ENCODE measurements around the gene NT5DC1. TPM values are rescaled to one million over a fixed set of nuclear protein-coding genes. Genes with fewer than 3 reads are reported as not detected.

NT5DC1 gene
- total and polyA plus RNA-seq, 10 of the 15 experiments (the other 5 are each of a cell fraction or from before 2014, with no cell fraction given), result 40.8 to 140 (median 66.8) TPM

DNA sequence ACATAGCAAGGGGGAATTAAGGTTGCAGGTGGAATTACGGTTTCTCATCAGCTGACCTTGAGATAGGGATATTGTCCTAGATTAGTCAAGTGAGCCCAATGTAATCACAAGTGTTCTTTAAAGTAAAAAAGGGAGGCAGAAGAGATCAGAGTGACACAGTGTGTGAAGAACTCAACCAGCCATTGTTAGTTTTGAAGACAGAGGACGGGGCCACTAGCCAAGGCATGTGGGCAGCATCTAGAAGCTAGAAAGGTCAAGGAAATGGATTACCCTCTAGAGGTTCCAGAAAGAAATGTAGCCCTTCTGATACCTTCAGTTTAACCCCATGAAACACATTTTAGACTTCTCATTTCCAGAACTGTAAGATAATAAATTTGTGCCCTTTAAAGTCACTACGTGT lies 197.6 kb downstream of the NT5DC1 start (continued):
- no peak for TF ChIP-seq SUPT20H (IDR thresholded peaks at IDR 0.05; ENCODE audit: borderline replicate concordance, control insufficient read depth, low read depth, low read length)
- TF ChIP-seq PML (IDR thresholded peaks at IDR 0.05; ENCODE audit: low read length), result no peak
- TF ChIP-seq, protein P1, sequence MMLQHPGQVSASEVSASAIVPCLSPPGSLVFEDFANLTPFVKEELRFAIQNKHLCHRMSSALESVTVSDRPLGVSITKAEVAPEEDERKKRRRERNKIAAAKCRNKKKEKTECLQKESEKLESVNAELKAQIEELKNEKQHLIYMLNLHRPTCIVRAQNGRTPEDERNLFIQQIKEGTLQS (IDR thresholded peaks at IDR 0.05; ENCODE audit: borderline replicate concordance, extremely low read depth, low read depth, low read length), result no peak
- no peak for TF ChIP-seq IKZF2 (IDR thresholded peaks at IDR 0.05)
- TF ChIP-seq HDAC6 (IDR thresholded peaks at IDR 0.05; ENCODE audit: unreplicated experiment), result no peak
- TF ChIP-seq, protein P2, sequence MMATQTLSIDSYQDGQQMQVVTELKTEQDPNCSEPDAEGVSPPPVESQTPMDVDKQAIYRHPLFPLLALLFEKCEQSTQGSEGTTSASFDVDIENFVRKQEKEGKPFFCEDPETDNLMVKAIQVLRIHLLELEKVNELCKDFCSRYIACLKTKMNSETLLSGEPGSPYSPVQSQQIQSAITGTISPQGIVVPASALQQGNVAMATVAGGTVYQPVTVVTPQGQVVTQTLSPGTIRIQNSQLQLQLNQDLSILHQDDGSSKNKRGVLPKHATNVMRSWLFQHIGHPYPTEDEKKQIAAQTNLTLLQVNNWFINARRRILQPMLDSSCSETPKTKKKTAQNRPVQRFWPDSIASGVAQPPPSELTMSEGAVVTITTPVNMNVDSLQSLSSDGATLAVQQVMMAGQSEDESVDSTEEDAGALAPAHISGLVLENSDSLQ (IDR thresholded peaks at IDR 0.05), result no peak
- TF ChIP-seq, protein P3, sequence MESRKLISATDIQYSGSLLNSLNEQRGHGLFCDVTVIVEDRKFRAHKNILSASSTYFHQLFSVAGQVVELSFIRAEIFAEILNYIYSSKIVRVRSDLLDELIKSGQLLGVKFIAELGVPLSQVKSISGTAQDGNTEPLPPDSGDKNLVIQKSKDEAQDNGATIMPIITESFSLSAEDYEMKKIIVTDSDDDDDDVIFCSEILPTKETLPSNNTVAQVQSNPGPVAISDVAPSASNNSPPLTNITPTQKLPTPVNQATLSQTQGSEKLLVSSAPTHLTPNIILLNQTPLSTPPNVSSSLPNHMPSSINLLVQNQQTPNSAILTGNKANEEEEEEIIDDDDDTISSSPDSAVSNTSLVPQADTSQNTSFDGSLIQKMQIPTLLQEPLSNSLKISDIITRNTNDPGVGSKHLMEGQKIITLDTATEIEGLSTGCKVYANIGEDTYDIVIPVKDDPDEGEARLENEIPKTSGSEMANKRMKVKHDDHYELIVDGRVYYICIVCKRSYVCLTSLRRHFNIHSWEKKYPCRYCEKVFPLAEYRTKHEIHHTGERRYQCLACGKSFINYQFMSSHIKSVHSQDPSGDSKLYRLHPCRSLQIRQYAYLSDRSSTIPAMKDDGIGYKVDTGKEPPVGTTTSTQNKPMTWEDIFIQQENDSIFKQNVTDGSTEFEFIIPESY (IDR thresholded peaks at IDR 0.05), result no peak
- no peak for TF ChIP-seq MEF2B (IDR thresholded peaks at IDR 0.05; ENCODE audit: partially characterized antibody, poor library complexity, severe bottlenecking)
- TF ChIP-seq TCF7 (IDR thresholded peaks at IDR 0.05; ENCODE audit: borderline replicate concordance), result no peak

DNA sequence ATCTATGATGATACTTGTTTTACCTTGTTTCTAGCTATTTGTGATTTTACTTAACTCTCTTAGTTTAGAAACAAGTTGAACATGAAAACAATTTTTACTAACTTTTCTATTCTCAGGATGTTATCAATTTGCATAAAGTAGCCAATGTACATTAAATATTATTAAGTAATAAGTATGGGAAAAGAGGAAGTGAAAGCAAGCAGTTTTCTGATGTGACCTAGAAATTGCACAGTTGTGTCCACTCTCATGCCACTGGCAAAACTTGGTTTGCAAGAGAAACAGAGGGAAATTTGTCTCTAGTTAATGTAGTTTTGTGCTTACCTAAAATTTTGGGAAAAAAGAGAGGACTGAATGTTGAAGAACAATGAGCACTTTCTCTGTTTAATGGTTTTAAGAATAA lies 198.3 kb downstream of the NT5DC1 start:
- Histone ChIP-seq H3K9ac (ENCODE audit: control insufficient read depth, insufficient read depth, low read length) (no peak overlapping the region), H2AFZ (ENCODE audit: control insufficient read depth, low read depth, low read length) (no peak overlapping the region), H3K27me3 (replicated peaks in 1 of 2; ENCODE audit: control insufficient read depth in 2 of 2, insufficient read depth in 2 of 2, low read length in 1 of 2) (no peaks in the 10 kb centered on the region), H4K20me1 (ENCODE audit: control insufficient read depth, insufficient read depth) (no peaks in the 10 kb centered on the region), H3K36me3 (ENCODE audit: control insufficient read depth in 2 of 2, insufficient read depth in 2 of 2, low read length in 1 of 2) (no peaks in the 10 kb centered on the region), H3K4me3 (no peak overlapping the region), H3K4me1 (ENCODE audit: control insufficient read depth, insufficient read depth, low read length) (peaks cover 6% of the 10 kb centered on the region; the same call in 1 of the 2 replicates), H3K79me2 (ENCODE audit: control insufficient read depth, insufficient read depth, low read length) (no peaks in the 10 kb centered on the region), H3K9me3 (replicated peaks; ENCODE audit: control insufficient read depth, insufficient read depth, low read length) (peaks cover 4% of the 10 kb centered on the region; the same call in 2 of the 3 replicates), H3K27ac (ENCODE audit: control insufficient read depth, insufficient read depth) (no peak overlapping the region), H3K4me2 (ENCODE audit: control insufficient read depth, insufficient read depth) (no peak overlapping the region)
- SMC1A ChIA-PET (ENCODE audit: uncharacterized antibody, unreplicated experiment), result interaction anchor here (1.5 kb wide), 1 partner anchor 12 kb away, joined by 5 read pairs; no protein-coding TSS in a partner anchor
- in situ Hi-C loops (cut with MboI) (no loop called here), intact Hi-C loops (cut with micrococcal nuclease; ENCODE audit: unreplicated experiment) (no loop called here)
- DNase-seq (ENCODE audit: low read depth, low spot score) (no peak), ATAC-seq (peak; percentile 62; the same call in 2 of the 3 replicates), FAIRE-seq (no peak)
- POLR2A ChIA-PET, result no interaction called here
- CTCF ChIA-PET, result interaction anchor here (1.3 to 1.7 kb wide), 3 partner anchors 30 to 262 kb away, joined by 4 to 5 read pairs (median 5); no protein-coding TSS in a partner anchor
- no TSS peak for BruUV-seq (replicated peaks)
- RAD21 ChIA-PET (ENCODE audit: unreplicated experiment), result interaction anchor here (0.7 kb wide), 1 partner anchor 95 kb away, joined by 3 read pairs; no protein-coding TSS in a partner anchor
- peak; percentile 87 for TF ChIP-seq SPI1 (IDR thresholded peaks at IDR 0.05; ENCODE audit: borderline replicate concordance, insufficient read depth, low read depth, low read length)
- TF ChIP-seq, protein P4, sequence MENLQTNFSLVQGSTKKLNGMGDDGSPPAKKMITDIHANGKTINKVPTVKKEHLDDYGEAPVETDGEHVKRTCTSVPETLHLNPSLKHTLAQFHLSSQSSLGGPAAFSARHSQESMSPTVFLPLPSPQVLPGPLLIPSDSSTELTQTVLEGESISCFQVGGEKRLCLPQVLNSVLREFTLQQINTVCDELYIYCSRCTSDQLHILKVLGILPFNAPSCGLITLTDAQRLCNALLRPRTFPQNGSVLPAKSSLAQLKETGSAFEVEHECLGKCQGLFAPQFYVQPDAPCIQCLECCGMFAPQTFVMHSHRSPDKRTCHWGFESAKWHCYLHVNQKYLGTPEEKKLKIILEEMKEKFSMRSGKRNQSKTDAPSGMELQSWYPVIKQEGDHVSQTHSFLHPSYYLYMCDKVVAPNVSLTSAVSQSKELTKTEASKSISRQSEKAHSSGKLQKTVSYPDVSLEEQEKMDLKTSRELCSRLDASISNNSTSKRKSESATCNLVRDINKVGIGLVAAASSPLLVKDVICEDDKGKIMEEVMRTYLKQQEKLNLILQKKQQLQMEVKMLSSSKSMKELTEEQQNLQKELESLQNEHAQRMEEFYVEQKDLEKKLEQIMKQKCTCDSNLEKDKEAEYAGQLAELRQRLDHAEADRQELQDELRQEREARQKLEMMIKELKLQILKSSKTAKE (IDR thresholded peaks at IDR 0.05; ENCODE audit: low read depth, poor library complexity, severe bottlenecking), result no peak

Data from GM12878 (cell line).